Keratinocyte (primary cell): Measurements from ENCODE around the gene CACNB4.

Source experiments
- EZH2 ChIP-seq: IDR thresholded peaks from one replicate; pipeline ENCODE4 v1.6.1; 2012; ENCODE audit warnings: inconsistent platforms, mild to moderate bottlenecking, low read length, moderate library complexity
- TF ChIP-seq, protein P1 (sequence below), 3 experiments: IDR thresholded peaks in 1 of 3; conservative IDR thresholded peaks in 1 of 3; optimal IDR thresholded peaks in 1 of 3; 2 replicates in 2 of 3; 3 replicates in 1 of 3; pipeline versions ENCODE3 to v1.5.1; 2011; ENCODE audit warnings: low read length in 3 of 3, mild to moderate bottlenecking in 3 of 3, moderate library complexity in 2 of 3, control low read depth in 1 of 3, inconsistent platforms in 1 of 3; ENCODE audit not compliant: insufficient read depth in 2 of 3; ENCODE audit errors: extremely low read depth in 1 of 3

DNA sequence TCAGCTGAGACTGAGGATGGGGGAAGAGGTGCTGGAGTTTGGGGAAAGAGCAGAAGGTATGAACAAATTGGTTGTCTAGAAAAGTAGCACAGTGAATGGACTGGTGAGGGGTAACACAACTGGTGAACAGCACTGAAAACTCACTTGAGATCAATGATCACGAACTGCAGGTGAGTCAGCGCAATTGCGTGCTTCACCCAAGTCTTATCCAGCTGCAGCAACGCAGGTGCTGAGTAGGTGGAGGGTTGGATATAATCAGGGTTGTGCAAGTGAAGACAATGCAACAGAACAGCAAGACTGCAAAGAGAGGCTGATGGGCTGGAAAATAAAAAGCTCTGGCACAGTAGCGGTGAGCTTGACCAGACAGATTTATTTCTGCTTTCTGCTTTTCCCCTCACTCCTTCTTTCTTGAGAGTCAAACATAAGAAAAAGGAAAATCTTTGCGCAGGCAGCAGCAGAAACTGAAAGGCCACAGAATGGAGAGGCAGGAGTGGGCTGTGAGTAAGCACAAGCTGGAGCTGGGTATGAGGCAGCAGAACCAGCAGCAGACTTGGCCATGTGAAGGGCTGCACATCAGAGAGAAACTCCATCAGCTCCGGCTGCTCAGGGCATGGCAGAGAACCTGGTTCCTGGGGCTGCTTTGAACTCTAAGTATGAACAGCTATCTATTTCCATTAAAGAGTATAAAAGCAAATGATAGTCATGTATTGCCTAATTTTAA lies 171.2 kb downstream of the CACNB4 start:
- TF ChIP-seq, protein P1, sequence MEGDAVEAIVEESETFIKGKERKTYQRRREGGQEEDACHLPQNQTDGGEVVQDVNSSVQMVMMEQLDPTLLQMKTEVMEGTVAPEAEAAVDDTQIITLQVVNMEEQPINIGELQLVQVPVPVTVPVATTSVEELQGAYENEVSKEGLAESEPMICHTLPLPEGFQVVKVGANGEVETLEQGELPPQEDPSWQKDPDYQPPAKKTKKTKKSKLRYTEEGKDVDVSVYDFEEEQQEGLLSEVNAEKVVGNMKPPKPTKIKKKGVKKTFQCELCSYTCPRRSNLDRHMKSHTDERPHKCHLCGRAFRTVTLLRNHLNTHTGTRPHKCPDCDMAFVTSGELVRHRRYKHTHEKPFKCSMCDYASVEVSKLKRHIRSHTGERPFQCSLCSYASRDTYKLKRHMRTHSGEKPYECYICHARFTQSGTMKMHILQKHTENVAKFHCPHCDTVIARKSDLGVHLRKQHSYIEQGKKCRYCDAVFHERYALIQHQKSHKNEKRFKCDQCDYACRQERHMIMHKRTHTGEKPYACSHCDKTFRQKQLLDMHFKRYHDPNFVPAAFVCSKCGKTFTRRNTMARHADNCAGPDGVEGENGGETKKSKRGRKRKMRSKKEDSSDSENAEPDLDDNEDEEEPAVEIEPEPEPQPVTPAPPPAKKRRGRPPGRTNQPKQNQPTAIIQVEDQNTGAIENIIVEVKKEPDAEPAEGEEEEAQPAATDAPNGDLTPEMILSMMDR (optimal IDR thresholded peaks at IDR 0.05 in 1 of 3, IDR thresholded peaks at IDR 0.05 in 1 of 3, conservative IDR thresholded peaks at IDR 0.05 in 1 of 3; ENCODE audit: extremely low read depth in 1 of 3, insufficient read depth in 2 of 3, low read length in 3 of 3): no peak
- no peak for TF ChIP-seq EZH2
